Kidney (tissue), 14 donors: Measurements from ENCODE around the gene DENND6B. TPM values are rescaled to one million over a fixed set of nuclear protein-coding genes. Genes with fewer than 3 reads are reported as not detected.

Experiments used
- DNase-seq, 5 donors: peaks; one replicate each; pipeline ENCODE4 v3.0.0-alpha.2; 2013 to 2020
- FAIRE-seq: peaks from 2 replicates; lab custom pipeline; 2012; peaks lifted over from hg19 to GRCh38; lab: Jason Lieb, UNC
- H3K27ac ChIP-seq, 2 donors: one replicate each; pipeline ENCODE4 v1.7.0; 2013; ENCODE audit warnings: low read depth in 2 of 2, low read length in 2 of 2, inconsistent platforms in 1 of 2
- H3K27me3 ChIP-seq: one replicate; pipeline ENCODE4 v1.7.1; 2013; ENCODE audit warnings: low read length, inconsistent platforms; ENCODE audit not compliant: control insufficient read depth, insufficient read depth
- H3K36me3 ChIP-seq, 3 donors: one replicate each; pipeline versions ENCODE4 v1.7.0 to v1.7.1; 2013; ENCODE audit warnings: low read length in 3 of 3, control low read depth in 1 of 3, inconsistent platforms in 1 of 3; ENCODE audit not compliant: insufficient read depth in 3 of 3, control insufficient read depth in 2 of 3
- H3K4me1 ChIP-seq, 3 donors: one replicate each; pipeline versions ENCODE4 v1.7.0 to v1.7.1; 2013; ENCODE audit warnings: low read length in 3 of 3, inconsistent platforms in 1 of 3, low read depth in 1 of 3; ENCODE audit not compliant: control insufficient read depth in 2 of 3, insufficient read depth in 2 of 3
- H3K4me3 ChIP-seq, 3 donors: one replicate each; pipeline versions ENCODE4 v1.7.0 to v1.8.1; 2013; ENCODE audit warnings: low read length in 3 of 3, control low read depth in 1 of 3, inconsistent platforms in 1 of 3
- H3K9ac ChIP-seq, 3 donors: one replicate each; pipeline versions ENCODE4 v1.7.0 to v1.7.1; 2013; ENCODE audit warnings: low read length in 3 of 3, control low read depth in 1 of 3, inconsistent platforms in 1 of 3
- H3K9me3 ChIP-seq, 3 donors: one replicate each; pipeline versions ENCODE4 v1.7.0 to v1.7.1; 2013; ENCODE audit warnings: low read length in 3 of 3, control low read depth in 1 of 3, inconsistent platforms in 1 of 3; ENCODE audit not compliant: control insufficient read depth in 2 of 3, insufficient read depth in 1 of 3
- intact Hi-C: fragments of 100-400 bp; cut with DNase I; formaldehyde crosslinking; loops from one replicate; pipeline ENCODE4 v1.11.1; 2022
- polyA plus RNA-seq: library from polyadenylated mRNA; stranded (reverse); fragments of 350-450 nt; fragmentation: Illumina TruSeq; extraction: RNeasy Lipid Tissue Mini Kit (QIAGEN cat#74804); gene quantifications from one replicate; pipeline ENCODE4 v1.2.3, GENCODE V29; 2014; ENCODE audit warnings: low read depth, low replicate concordance; ENCODE audit not compliant: insufficient read depth
- total RNA-seq: library from RNA; stranded (reverse); fragmentation: NEBNext Ultra II Directional; extraction: Animal tissue kit (Norgen Biotek cat#: 25700); gene quantifications from one replicate; pipeline ENCODE4 v1.2.1, GENCODE V29; 2021
- TF ChIP-seq, protein P1 (sequence below): IDR thresholded peaks from 3 replicates; pipeline ENCODE4 v1.5.1; 2012; ENCODE audit warnings: mild to moderate bottlenecking, moderate library complexity, borderline replicate concordance; ENCODE audit not compliant: insufficient read depth; ENCODE audit errors: extremely low read depth
- donor health status: control.
- donor health status: control.
- donor health status: control.
- donor health status: control.
- donor health status: control.
- donor health status: DM: yes; HTN: yes; CAD: no.
- donor health status: Normal renal cell carcinoma (clear cell type).

Gene DENND6B
- total and polyA plus RNA-seq, 2 donors from 2014 or later = 14.5 to 16.7 TPM

DNA sequence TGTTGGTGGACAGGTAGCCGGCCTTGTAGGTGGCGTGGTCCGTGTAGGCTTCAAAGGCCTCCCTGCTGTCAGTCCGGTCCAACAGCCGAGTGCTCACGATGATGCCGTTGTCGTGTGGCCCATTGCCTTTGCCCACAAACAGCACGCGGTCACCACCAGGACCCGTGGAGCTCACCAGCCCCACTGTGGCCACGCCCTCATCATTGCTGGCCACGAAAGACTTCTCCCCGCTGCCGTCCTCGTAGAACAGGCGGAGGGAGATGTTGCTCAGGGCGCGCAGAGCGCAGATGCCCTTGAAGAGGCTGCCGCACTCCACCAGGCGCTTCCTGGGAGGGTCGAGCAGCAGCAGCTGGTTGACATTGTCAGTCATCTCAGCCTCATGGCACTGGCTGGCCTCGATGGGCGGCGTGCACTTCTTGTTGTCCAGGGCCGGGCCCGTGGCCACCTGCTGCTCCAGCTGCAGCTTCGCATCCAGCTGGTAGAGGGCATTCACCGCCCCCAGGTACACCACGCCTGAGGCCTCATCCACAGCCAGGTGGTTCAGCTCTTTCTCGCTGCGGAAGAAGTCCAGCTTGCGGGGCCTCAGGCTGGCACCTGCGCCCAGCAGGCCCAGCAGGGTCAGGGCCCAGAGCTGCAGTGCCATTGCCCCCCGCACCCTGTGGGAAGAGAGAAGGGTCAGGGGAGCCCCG, 36.7 kb downstream of the DENND6B start:
- FAIRE-seq = no peak
- Histone ChIP-seq H3K4me3 (no peak overlapping the region), H3K27ac (no peak overlapping the region), H3K36me3 (peaks cover 0 to 45% (median 23%) of the 10 kb centered on the region in 3 donors), H3K27me3 (no peaks in the 10 kb centered on the region), H3K4me1 (peaks cover 0 to 42% (median 9%) of the 10 kb centered on the region in 3 donors), H3K9ac (no peak overlapping the region), H3K9me3 (no peaks in the 10 kb centered on the region)
- intact Hi-C loops = no loop called here
- TF ChIP-seq, protein P1, sequence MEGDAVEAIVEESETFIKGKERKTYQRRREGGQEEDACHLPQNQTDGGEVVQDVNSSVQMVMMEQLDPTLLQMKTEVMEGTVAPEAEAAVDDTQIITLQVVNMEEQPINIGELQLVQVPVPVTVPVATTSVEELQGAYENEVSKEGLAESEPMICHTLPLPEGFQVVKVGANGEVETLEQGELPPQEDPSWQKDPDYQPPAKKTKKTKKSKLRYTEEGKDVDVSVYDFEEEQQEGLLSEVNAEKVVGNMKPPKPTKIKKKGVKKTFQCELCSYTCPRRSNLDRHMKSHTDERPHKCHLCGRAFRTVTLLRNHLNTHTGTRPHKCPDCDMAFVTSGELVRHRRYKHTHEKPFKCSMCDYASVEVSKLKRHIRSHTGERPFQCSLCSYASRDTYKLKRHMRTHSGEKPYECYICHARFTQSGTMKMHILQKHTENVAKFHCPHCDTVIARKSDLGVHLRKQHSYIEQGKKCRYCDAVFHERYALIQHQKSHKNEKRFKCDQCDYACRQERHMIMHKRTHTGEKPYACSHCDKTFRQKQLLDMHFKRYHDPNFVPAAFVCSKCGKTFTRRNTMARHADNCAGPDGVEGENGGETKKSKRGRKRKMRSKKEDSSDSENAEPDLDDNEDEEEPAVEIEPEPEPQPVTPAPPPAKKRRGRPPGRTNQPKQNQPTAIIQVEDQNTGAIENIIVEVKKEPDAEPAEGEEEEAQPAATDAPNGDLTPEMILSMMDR = no peak
- DNase-seq = no peak

DNA sequence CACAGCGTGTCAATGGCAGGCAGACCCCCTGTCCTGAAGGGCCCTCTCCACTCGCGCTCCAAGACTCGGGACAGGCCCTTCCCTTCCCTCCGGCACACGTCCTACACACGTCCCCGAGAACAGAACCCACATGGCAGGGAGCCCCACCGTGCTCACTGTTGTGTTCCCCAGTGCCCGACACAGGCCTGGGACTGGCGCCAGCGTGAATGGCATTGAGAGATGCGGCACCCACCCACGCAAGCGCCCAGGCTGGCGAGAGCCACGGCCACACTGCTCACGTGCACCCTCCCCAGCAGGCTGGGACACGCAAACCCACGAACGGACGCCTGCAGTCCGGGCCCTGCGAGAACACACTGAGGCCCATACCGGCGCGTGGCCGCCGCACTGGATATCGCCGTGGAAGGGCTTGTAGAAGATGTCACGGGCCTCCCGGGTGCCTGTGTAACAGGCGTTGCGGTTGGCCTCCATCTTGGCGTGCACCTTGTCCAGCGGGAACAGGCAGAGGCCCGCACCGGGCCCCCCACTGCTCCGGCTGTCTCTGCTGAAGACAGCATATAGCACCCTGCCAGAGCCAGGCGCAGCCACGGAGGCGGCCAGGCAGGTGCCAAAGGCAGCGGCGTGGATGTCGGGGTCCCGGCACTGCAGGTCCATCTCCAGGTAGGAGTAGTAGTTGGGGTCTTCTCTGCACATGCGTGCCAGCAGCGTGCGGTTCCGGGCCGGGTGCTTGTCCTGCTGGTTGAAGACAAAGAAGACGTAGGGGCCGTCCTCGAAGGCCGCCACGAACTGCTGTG, 37.5 kb downstream of the DENND6B start:
- H3K9ac ChIP-seq = no peak overlapping the region
- peaks cover 0 to 43% (median 23%) of the 10 kb centered on the region in 3 donors for H3K36me3 ChIP-seq
- H3K27ac ChIP-seq = no peak overlapping the region
- H3K27me3 ChIP-seq = no peaks in the 10 kb centered on the region
- H3K4me1 ChIP-seq = peaks cover 0 to 37% (median 4%) of the 10 kb centered on the region in 3 donors
- no peaks in the 10 kb centered on the region for H3K9me3 ChIP-seq
- H3K4me3 ChIP-seq = no peak overlapping the region
- TF ChIP-seq, protein P1 = no peak
- intact Hi-C loops = no loop called here
- no peak for DNase-seq
- FAIRE-seq = no peak

DNA sequence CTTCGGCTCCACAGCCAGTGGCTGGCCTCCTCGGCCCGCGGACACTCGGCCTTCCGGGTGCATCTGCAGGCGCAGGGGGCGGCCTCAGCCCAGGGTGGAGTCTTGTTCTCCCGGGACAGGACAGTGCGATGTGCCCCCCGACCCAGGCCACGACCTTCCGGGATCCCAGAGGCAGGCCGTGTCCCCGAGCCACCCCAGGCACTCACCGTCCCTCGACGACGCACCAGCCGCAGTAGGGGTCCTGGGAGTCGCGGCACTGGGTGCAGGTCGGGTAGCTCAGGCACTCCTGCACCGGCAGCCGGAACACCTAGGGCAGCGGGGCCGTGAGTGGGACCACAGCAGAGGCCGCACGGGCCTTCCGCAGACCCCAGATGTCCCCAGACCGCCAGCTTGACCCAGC, 39.1 kb downstream of the DENND6B start:
- intact Hi-C loops = no loop called here
- FAIRE-seq (no peak), DNase-seq (no peak)
- peaks cover 0 to 46% (median 23%) of the 10 kb centered on the region in 3 donors for H3K36me3 ChIP-seq
- peaks cover 0 to 29% (median 0%) of the 10 kb centered on the region in 3 donors for H3K4me1 ChIP-seq
- H3K9ac ChIP-seq = no peak overlapping the region
- H3K9me3 ChIP-seq = no peaks in the 10 kb centered on the region
- H3K27me3 ChIP-seq = no peaks in the 10 kb centered on the region
- H3K27ac ChIP-seq = no peak overlapping the region
- TF ChIP-seq, protein P1 = no peak
- H3K4me3 ChIP-seq = no peak overlapping the region
